Measurements from ENCODE around the gene SEBOX. TPM values are rescaled to one million over a fixed set of nuclear protein-coding genes. Genes with fewer than 3 reads are reported as not detected.
A peak's percentile ranks its signal among the peaks of the same experiment; 100 is the strongest.

SEBOX gene
- total and polyA plus RNA-seq, 5 experiments from 2014 or later = not detected

GRCh38 chr17:28334666-28335200, 30.3 kb downstream of the SEBOX start:
- Mint-ChIP-seq H3K27ac (peak overlapping the region; percentile 83 to 99 (median 96)), H3K36me3 (peaks cover 0 to 20% (median 2%) of the 10 kb centered on the region in 3 donors), H3K27me3 (no peaks in the 10 kb centered on the region), H3K4me1 (peaks cover 29 to 64% (median 53%) of the 10 kb centered on the region in 4 donors), H3K9me3 (no peaks in the 10 kb centered on the region), H3K4me3 (peak overlapping the region; percentile 93 to 99 (median 98))
- DNase-seq = no peak
- POLR2A ChIA-PET = interaction anchor here (0.6 to 3.8 kb wide), 16 partner anchors 9 to 617 kb away, joined by 3 to 99 read pairs (median 6); partner anchors contain the start of genes BLTP2, LYRM9, NEK8 and PHF12
- no peak for ATAC-seq

- Mint-ChIP-seq H3K27me3 (no peaks in the 10 kb centered on the region), H3K36me3 (peaks cover 0 to 26% (median 2%) of the 10 kb centered on the region in 3 donors), H3K4me1 (peaks cover 29 to 64% (median 52%) of the 10 kb centered on the region in 4 donors), H3K4me3 (peak overlapping the region; percentile 93 to 99 (median 98)), H3K9me3 (no peaks in the 10 kb centered on the region), H3K27ac (peak overlapping the region; percentile 45 to 99 (median 96))
- DNase-seq = no peak
- no peak for ATAC-seq
- POLR2A ChIA-PET = interaction anchor here (1.9 to 3.8 kb wide), 3 partner anchors 15 to 50 kb away, joined by 12 to 99 read pairs (median 26); partner anchors contain the start of genes POLDIP2 and TMEM97
Observed at GRCh38 chr17:28334171-28334570, 30.8 kb downstream of the SEBOX start.

GRCh38 chr17:28333083-28333746, 31.8 kb downstream of the SEBOX start:
- H3K27me3 Mint-ChIP-seq = no peaks in the 10 kb centered on the region

GRCh38 chr17:28331891-28332420, 33.0 kb downstream of the SEBOX start:
- Mint-ChIP-seq H3K36me3 (peaks cover 0 to 46% (median 5%) of the 10 kb centered on the region in 3 donors), H3K4me3 (peak overlapping the region in 2 of 10 donors; percentile 3 to 55), H3K27me3 (no peaks in the 10 kb centered on the region), H3K9me3 (no peaks in the 10 kb centered on the region), H3K27ac (peak overlapping the region in 3 of 10 donors; percentile 39 to 83 (median 47)), H3K4me1 (peaks cover 20 to 47% (median 40%) of the 10 kb centered on the region in 4 donors)
- DNase-seq (no peak), ATAC-seq (no peak)
- POLR2A ChIA-PET = no interaction called here

More at GRCh38 chr17:28333083-28333746, 31.8 kb downstream of the SEBOX start:
- peak overlapping the region in 8 of 10 donors; percentile 13 to 99 (median 75) for H3K27ac Mint-ChIP-seq
- H3K36me3 Mint-ChIP-seq = peaks cover 0 to 36% (median 5%) of the 10 kb centered on the region in 3 donors
- no peak for DNase-seq
- POLR2A ChIA-PET = interaction anchor here (3.8 kb wide), 1 partner anchor 14 kb away, joined by 26 read pairs; the partner anchor contains the start of gene TMEM97
- H3K4me3 Mint-ChIP-seq = peak overlapping the region in 7 of 10 donors; percentile 9 to 99 (median 95)
- H3K9me3 Mint-ChIP-seq = no peaks in the 10 kb centered on the region
- peaks cover 29 to 59% (median 50%) of the 10 kb centered on the region in 4 donors for H3K4me1 Mint-ChIP-seq
- no peak for ATAC-seq

DNA sequence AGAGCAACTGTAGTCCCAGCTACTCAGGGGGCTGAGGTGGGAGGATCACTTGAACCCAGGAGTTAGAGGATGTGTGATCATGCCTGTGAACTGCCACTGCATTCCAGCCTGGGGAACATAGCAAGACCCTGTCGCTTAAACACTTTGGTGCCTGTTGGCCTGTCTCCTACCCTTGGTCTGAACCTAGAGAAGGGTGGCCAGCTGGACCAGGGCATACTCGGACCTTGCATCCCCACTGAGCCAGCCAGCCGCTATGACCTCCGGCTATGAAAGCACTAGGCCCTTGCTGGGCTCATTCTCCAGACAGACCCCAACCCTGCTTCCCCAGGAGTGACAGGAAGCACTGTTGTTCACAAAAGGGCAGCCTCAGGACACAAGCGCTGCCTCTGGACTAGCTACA, 34.3 kb downstream of the SEBOX start:
- peaks cover 0 to 54% (median 7%) of the 10 kb centered on the region in 3 donors for H3K36me3 Mint-ChIP-seq

GRCh38 chr17:28328325-28328724, 36.7 kb downstream of the SEBOX start:
- POLR2A ChIA-PET = no interaction called here
- no peak overlapping the region for H3K4me3 Mint-ChIP-seq
- ATAC-seq = no peak
- H3K36me3 Mint-ChIP-seq = peaks cover 0 to 54% (median 7%) of the 10 kb centered on the region in 3 donors
- H3K27me3 Mint-ChIP-seq = no peaks in the 10 kb centered on the region
- peaks cover 3 to 10% (median 7%) of the 10 kb centered on the region in 4 donors for H3K4me1 Mint-ChIP-seq
- H3K27ac Mint-ChIP-seq = peak overlapping the region in 1 of 10 donors; percentile 11
- DNase-seq = no peak
- no peaks in the 10 kb centered on the region for H3K9me3 Mint-ChIP-seq

More for the DNA sequence above, 34.3 kb downstream of the SEBOX start:
- H3K9me3 Mint-ChIP-seq = no peaks in the 10 kb centered on the region
- ATAC-seq = no peak
- H3K4me3 Mint-ChIP-seq = no peak overlapping the region
- peaks cover 16 to 34% (median 28%) of the 10 kb centered on the region in 4 donors for H3K4me1 Mint-ChIP-seq
- POLR2A ChIA-PET = no interaction called here
- no peak for DNase-seq
- no peaks in the 10 kb centered on the region for H3K27me3 Mint-ChIP-seq
- peak overlapping the region in 1 of 10 donors; percentile 55 for H3K27ac Mint-ChIP-seq

GRCh38 chr17:28327709-28328108, 37.3 kb downstream of the SEBOX start:
- Mint-ChIP-seq H3K9me3 (no peaks in the 10 kb centered on the region), H3K4me1 (peaks cover 2 to 8% (median 4%) of the 10 kb centered on the region in 4 donors), H3K27me3 (no peaks in the 10 kb centered on the region), H3K4me3 (no peak overlapping the region), H3K27ac (peak overlapping the region in 1 of 10 donors; percentile 29), H3K36me3 (peaks cover 0 to 54% (median 7%) of the 10 kb centered on the region in 3 donors)
- DNase-seq = no peak
- ATAC-seq = no peak
- POLR2A ChIA-PET = no interaction called here

DNA sequence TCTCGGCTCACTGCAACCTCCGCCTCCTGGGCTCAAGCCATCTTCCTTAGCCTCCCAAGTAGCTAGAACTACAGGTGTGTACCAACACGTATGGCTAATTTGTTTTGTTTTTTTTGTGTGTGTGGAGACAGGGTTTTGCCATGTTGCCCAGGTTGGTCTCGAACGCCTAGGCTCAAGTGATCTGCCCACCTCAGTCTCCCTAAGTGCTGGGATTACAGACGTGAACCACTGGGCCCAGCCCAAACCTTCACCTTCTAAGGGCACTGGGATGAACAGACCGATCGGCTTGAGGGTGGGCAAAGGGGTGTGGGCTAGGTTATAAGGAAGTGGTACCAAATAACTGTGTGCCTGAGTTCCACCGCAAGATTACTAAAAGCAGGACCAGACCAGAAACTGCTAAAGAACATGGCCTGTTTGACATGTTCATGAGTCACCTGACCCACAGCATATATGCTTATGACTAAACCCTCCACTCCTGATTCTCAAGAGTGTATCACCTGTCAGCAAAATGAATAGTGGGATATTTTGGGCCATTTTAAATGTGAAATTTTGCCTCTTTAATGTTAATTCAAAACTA, 37.9 kb downstream of the SEBOX start:
- H3K9me3 Mint-ChIP-seq = no peaks in the 10 kb centered on the region
- H3K27ac Mint-ChIP-seq = no peak overlapping the region
- ATAC-seq (no peak), DNase-seq (no peak)
- H3K36me3 Mint-ChIP-seq = peaks cover 0 to 52% (median 7%) of the 10 kb centered on the region in 3 donors
- peaks cover 0 to 4% (median 1%) of the 10 kb centered on the region in 4 donors for H3K4me1 Mint-ChIP-seq
- POLR2A ChIA-PET = interaction anchor here (1.6 kb wide), 1 partner anchor 8 kb away, joined by 4 read pairs; the partner anchor contains the start of genes IFT20 and TNFAIP1
- H3K27me3 Mint-ChIP-seq = no peaks in the 10 kb centered on the region
- no peak overlapping the region for H3K4me3 Mint-ChIP-seq

DNA sequence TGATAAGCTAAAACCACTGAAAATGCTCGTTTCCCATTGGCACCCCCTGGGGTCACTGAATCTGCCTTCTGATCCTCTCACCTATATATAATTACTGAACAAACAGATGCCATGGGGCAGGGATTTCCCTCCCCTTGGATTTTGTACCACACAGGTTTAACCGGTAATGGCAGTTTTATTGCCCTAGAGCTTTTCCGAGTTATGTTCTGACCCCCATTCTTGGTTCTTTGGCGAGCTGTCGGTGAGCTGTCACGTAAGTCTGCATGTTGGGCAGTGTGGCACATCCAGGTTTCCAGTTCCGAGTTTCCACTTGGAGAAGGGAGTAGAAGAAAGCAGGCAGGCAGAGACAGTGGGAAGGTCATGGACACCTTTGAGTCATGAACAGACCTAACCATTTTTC, 38.9 kb downstream of the SEBOX start:
- Mint-ChIP-seq H3K4me3 (no peak overlapping the region), H3K27ac (peak overlapping the region in 1 of 10 donors; percentile 15), H3K9me3 (no peaks in the 10 kb centered on the region), H3K4me1 (no peaks in the 10 kb centered on the region), H3K27me3 (no peaks in the 10 kb centered on the region), H3K36me3 (peaks cover 0 to 43% (median 5%) of the 10 kb centered on the region in 3 donors)
- DNase-seq = no peak
- POLR2A ChIA-PET = interaction anchor here (1.6 kb wide), 1 partner anchor 9 kb away, joined by 4 read pairs; the partner anchor contains the start of genes IFT20 and TNFAIP1
- ATAC-seq = no peak

DNA sequence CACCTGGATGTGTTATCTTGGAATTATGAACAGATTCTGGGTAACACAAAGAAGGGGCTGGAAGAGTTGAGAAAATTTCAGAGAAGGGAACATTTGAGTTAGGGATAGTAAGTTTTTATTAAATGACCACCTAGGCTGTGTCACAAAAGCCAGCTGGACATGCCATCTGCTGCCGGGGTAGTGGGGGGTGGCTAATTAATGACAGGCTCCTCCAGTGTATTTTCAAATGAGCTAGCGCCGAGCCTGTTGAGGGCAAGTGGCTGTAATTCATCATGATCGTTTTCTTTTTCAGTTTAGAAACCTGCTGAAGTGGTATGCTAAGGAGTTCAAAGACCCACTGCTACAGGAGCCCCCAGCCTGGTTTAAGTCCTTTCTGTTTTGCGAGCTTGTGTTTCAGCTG, 39.8 kb downstream of the SEBOX start:
- no peak overlapping the region for H3K4me3 Mint-ChIP-seq
- POLR2A ChIA-PET = no interaction called here

DNA sequence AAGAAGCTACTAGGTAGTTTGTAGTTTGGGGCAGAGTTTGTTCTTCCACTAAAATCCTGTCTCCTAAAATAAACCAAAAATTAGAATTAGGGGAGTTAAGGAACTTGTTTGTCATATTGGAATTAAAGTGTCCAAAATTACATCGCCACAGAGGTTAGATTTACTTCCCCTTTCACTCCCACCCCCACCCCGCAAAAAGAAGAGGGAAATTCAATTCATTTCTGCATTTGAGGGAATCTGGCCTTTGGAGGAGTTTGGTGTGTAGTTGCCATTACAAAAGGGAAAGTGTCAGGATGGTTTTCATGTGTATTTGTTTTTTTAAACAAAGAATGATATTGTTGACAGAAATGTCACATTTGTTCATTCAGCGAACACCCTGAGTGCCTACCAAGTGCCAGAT, 40.2 kb downstream of the SEBOX start:
- H3K27ac Mint-ChIP-seq = no peak overlapping the region
- DNase-seq = no peak
- H3K36me3 Mint-ChIP-seq = peaks cover 0 to 34% (median 5%) of the 10 kb centered on the region in 3 donors
- no peak for ATAC-seq
- H3K27me3 Mint-ChIP-seq = no peaks in the 10 kb centered on the region
- H3K4me1 Mint-ChIP-seq = peaks cover 4 to 12% (median 5%) of the 10 kb centered on the region in 4 donors
- H3K4me3 Mint-ChIP-seq = no peak overlapping the region
- no peaks in the 10 kb centered on the region for H3K9me3 Mint-ChIP-seq
- POLR2A ChIA-PET = no interaction called here

More for the DNA sequence above, 39.8 kb downstream of the SEBOX start:
- no peak overlapping the region for H3K27ac Mint-ChIP-seq
- H3K4me1 Mint-ChIP-seq = peaks cover 0 to 8% (median 1%) of the 10 kb centered on the region in 4 donors
- H3K9me3 Mint-ChIP-seq = no peaks in the 10 kb centered on the region
- peaks cover 0 to 34% (median 5%) of the 10 kb centered on the region in 3 donors for H3K36me3 Mint-ChIP-seq
- DNase-seq (no peak), ATAC-seq (no peak)
- no peaks in the 10 kb centered on the region for H3K27me3 Mint-ChIP-seq

DNA sequence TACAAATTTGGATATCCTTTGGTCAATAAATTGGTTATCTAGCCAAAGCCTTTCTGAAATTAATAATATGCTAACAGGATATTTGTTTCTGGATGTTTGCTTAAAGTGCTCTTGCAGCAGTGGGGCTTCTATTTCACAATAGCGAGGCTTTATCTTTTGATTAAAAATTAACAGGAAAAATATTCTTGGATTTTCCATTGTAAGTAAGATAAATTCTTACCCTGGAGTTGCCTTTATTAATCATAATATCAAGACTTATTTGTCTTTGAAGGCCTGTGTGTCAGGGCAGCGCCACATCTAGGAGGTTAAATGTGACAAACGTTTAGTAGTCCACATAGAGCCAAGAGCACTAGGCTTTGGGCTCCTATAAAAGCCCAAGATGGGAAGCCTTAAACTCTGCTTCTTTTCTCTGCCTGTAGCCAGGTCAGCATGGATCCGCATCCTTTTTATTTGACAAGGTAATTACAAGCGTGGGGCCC, 40.7 kb downstream of the SEBOX start:
- POLR2A ChIA-PET = no interaction called here
- Mint-ChIP-seq H3K4me1 (peaks cover 7 to 17% (median 10%) of the 10 kb centered on the region in 4 donors), H3K36me3 (peaks cover 0 to 29% (median 5%) of the 10 kb centered on the region in 3 donors), H3K9me3 (no peaks in the 10 kb centered on the region), H3K4me3 (no peak overlapping the region), H3K27me3 (no peaks in the 10 kb centered on the region), H3K27ac (no peak overlapping the region)
- DNase-seq (no peak), ATAC-seq (no peak)
